H1 (cell line): Measurements from ENCODE around the gene LTA4H. TPM values are rescaled to one million over a fixed set of nuclear protein-coding genes. Genes with fewer than 3 reads are reported as not detected.

Experiments used
- KDM1A ChIP-seq: fragments of 200-600, 300-600 bp; sonication (generic); IDR thresholded peaks from 2 replicates; pipeline ENCODE4 v1.7.1; 2016; ENCODE audit warnings: mild to moderate bottlenecking, low read length, borderline replicate concordance
- POLR2AphosphoS5 ChIP-seq: IDR thresholded peaks from 2 replicates; pipeline ENCODE4 v1.6.1; 2011; ENCODE audit warnings: low read depth, low read length
- SP1 ChIP-seq: IDR thresholded peaks from 2 replicates; pipeline ENCODE4 v1.6.1; 2011; ENCODE audit warnings: low read depth, low read length
- SP2 ChIP-seq: IDR thresholded peaks from 2 replicates; pipeline ENCODE4 v1.6.1; 2012; ENCODE audit warnings: mild to moderate bottlenecking, low read length, inconsistent platforms
- SP4 ChIP-seq: IDR thresholded peaks from 2 replicates; pipeline ENCODE4 v1.6.1; 2012; ENCODE audit warnings: low read length, inconsistent platforms
- TEAD4 ChIP-seq: IDR thresholded peaks from 2 replicates; pipeline ENCODE4 v1.6.1; 2012; ENCODE audit warnings: low read depth, low read length, inconsistent platforms, mixed read lengths
- polyA plus RNA-seq, 7 experiments: library from polyadenylated mRNA; depleted of rRNA in 3 of 7; stranded (reverse) in 5 of 7; unstranded in 2 of 7; fragments of >200 nt in 5 of 7; fragments of 200-250 nt in 2 of 7; gene quantifications; 1 replicate in 5 of 7; 2 replicates in 1 of 7; 4 replicates in 1 of 7; pipeline versions ENCODE4 v1.2.1 to v1.2.3, GENCODE V29; 2011 to 2013; ENCODE audit warnings: missing spikeins in 2 of 7, mixed read lengths in 2 of 7
- total RNA-seq: library from RNA; stranded (reverse); fragmentation: NEBNext Ultra II Directional; extraction: Animal tissue kit (Norgen Biotek cat#: 25700); gene quantifications from 2 replicates; pipeline ENCODE4 v1.2.1, GENCODE V29; 2021
- TF ChIP-seq, protein P1 (sequence below): fragments of 300-600 bp; sonication (generic); IDR thresholded peaks from 2 replicates; pipeline ENCODE4 v1.7.1; 2012; ENCODE audit warnings: low read length, moderate library complexity, mild to moderate bottlenecking, inconsistent platforms; ENCODE audit not compliant: insufficient replicate concordance

Gene LTA4H
- total and polyA plus RNA-seq, 2 of the 8 experiments (the other 6 are each of a cell fraction or from before 2014, with no cell fraction given) = 106 to 167 TPM

DNA sequence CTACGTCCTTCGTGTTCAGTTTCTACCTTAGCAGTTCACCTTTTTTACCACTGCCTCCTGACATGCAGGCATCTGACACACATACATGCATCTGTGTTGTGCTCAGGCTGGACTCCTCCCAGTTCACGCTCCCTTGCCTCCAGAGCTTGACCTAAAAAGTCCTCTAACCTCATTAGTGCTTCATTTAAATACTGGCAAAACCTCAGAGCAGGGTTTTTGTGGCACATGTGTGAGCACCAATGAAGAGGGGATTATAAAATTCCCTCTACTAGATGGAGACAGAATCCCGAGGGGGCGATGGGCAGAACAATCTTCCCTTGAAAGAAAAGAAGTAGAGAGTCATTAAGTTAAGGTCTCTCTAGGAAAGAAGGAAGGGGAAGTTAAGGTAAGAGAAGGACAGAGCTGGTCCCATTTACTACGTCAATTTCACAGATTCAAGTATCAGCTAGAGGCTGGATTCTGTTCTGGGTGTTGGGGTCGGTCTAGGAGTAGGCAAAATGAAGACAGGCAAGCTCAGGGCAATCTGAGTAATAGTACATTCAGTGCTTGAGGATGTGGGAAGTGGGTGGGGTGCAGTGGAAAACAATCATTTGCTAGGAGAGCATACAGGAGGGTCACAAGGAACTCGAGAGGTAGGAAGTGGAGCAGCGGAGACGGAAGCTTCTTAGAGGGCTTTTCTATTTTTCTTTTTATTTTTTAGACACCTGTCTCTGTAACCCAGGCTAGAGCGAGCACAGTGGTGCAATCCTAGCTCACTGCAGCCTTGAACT, 46.7 kb downstream of the LTA4H start (continued):
- TF ChIP-seq, protein P1, sequence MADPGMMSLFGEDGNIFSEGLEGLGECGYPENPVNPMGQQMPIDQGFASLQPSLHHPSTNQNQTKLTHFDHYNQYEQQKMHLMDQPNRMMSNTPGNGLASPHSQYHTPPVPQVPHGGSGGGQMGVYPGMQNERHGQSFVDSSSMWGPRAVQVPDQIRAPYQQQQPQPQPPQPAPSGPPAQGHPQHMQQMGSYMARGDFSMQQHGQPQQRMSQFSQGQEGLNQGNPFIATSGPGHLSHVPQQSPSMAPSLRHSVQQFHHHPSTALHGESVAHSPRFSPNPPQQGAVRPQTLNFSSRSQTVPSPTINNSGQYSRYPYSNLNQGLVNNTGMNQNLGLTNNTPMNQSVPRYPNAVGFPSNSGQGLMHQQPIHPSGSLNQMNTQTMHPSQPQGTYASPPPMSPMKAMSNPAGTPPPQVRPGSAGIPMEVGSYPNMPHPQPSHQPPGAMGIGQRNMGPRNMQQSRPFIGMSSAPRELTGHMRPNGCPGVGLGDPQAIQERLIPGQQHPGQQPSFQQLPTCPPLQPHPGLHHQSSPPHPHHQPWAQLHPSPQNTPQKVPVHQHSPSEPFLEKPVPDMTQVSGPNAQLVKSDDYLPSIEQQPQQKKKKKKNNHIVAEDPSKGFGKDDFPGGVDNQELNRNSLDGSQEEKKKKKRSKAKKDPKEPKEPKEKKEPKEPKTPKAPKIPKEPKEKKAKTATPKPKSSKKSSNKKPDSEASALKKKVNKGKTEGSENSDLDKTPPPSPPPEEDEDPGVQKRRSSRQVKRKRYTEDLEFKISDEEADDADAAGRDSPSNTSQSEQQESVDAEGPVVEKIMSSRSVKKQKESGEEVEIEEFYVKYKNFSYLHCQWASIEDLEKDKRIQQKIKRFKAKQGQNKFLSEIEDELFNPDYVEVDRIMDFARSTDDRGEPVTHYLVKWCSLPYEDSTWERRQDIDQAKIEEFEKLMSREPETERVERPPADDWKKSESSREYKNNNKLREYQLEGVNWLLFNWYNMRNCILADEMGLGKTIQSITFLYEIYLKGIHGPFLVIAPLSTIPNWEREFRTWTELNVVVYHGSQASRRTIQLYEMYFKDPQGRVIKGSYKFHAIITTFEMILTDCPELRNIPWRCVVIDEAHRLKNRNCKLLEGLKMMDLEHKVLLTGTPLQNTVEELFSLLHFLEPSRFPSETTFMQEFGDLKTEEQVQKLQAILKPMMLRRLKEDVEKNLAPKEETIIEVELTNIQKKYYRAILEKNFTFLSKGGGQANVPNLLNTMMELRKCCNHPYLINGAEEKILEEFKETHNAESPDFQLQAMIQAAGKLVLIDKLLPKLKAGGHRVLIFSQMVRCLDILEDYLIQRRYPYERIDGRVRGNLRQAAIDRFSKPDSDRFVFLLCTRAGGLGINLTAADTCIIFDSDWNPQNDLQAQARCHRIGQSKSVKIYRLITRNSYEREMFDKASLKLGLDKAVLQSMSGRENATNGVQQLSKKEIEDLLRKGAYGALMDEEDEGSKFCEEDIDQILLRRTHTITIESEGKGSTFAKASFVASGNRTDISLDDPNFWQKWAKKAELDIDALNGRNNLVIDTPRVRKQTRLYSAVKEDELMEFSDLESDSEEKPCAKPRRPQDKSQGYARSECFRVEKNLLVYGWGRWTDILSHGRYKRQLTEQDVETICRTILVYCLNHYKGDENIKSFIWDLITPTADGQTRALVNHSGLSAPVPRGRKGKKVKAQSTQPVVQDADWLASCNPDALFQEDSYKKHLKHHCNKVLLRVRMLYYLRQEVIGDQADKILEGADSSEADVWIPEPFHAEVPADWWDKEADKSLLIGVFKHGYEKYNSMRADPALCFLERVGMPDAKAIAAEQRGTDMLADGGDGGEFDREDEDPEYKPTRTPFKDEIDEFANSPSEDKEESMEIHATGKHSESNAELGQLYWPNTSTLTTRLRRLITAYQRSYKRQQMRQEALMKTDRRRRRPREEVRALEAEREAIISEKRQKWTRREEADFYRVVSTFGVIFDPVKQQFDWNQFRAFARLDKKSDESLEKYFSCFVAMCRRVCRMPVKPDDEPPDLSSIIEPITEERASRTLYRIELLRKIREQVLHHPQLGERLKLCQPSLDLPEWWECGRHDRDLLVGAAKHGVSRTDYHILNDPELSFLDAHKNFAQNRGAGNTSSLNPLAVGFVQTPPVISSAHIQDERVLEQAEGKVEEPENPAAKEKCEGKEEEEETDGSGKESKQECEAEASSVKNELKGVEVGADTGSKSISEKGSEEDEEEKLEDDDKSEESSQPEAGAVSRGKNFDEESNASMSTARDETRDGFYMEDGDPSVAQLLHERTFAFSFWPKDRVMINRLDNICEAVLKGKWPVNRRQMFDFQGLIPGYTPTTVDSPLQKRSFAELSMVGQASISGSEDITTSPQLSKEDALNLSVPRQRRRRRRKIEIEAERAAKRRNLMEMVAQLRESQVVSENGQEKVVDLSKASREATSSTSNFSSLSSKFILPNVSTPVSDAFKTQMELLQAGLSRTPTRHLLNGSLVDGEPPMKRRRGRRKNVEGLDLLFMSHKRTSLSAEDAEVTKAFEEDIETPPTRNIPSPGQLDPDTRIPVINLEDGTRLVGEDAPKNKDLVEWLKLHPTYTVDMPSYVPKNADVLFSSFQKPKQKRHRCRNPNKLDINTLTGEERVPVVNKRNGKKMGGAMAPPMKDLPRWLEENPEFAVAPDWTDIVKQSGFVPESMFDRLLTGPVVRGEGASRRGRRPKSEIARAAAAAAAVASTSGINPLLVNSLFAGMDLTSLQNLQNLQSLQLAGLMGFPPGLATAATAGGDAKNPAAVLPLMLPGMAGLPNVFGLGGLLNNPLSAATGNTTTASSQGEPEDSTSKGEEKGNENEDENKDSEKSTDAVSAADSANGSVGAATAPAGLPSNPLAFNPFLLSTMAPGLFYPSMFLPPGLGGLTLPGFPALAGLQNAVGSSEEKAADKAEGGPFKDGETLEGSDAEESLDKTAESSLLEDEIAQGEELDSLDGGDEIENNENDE = no peak
- TF ChIP-seq KDM1A = no peak
- no peak for TF ChIP-seq SP2
- no peak for TF ChIP-seq SP4
- TF ChIP-seq TEAD4 = no peak
- TF ChIP-seq SP1 = no peak
- TF ChIP-seq POLR2AphosphoS5 = no peak
- TF ChIP-seq, all 59 proteins: peak for 0
